Activated naive CD4-positive, alpha-beta T cell treated with anti-CD3 and anti-CD28 coated beads for 36 hours (primary cell): ENCODE results near the gene TRDN. TPM values are rescaled to one million over a fixed set of nuclear protein-coding genes. Genes with fewer than 3 reads are reported as not detected.
"Not testable (repeated sequence)": the region's sequence is repeated elsewhere in the genome, so short reads cannot be mapped to it uniquely, and the experiment has no call there.

ENCODE experiments used
- CTCF ChIA-PET: fragments of 350-600 bp; sonication (Branson Sonifier 250); formaldehyde crosslinking; loops from one replicate; lab custom pipeline; 2021; ENCODE audit warnings: antibody characterized with exemption; lab: Charles Lee
- DNase-seq: peaks from one replicate; pipeline ENCODE4 v3.0.0-alpha.2; 2020
- H3K27ac Mint-ChIP-seq: one replicate; pipeline ENCODE4 v1.8.0; 2021; ENCODE audit warnings: mild to moderate bottlenecking, mixed read lengths
- H3K27me3 Mint-ChIP-seq: one replicate; pipeline ENCODE4 v1.8.0; 2021; ENCODE audit warnings: low read depth, mixed read lengths
- H3K36me3 Mint-ChIP-seq: one replicate; pipeline ENCODE4 v1.8.0; 2021; ENCODE audit warnings: low read depth, mixed read lengths
- H3K4me1 Mint-ChIP-seq: one replicate; pipeline ENCODE4 v1.8.0; 2021; ENCODE audit warnings: low read depth, mixed read lengths
- H3K4me3 Mint-ChIP-seq: one replicate; pipeline ENCODE4 v1.8.0; 2021; ENCODE audit warnings: mild to moderate bottlenecking, moderate library complexity, mixed read lengths
- H3K9me3 Mint-ChIP-seq: one replicate; pipeline ENCODE4 v1.8.0; 2021; ENCODE audit warnings: mixed read lengths
- intact Hi-C: fragments of 100-400 bp; cut with micrococcal nuclease; formaldehyde crosslinking; loops from one replicate; pipeline ENCODE4 v1.15.1; 2023
- total RNA-seq, 2 experiments: library from RNA; stranded (reverse); gene quantifications; one replicate each; pipeline ENCODE4 v1.2.3, GENCODE V29; 2021

Gene TRDN
- total RNA-seq, 2 experiments from 2014 or later: not detected

DNA sequence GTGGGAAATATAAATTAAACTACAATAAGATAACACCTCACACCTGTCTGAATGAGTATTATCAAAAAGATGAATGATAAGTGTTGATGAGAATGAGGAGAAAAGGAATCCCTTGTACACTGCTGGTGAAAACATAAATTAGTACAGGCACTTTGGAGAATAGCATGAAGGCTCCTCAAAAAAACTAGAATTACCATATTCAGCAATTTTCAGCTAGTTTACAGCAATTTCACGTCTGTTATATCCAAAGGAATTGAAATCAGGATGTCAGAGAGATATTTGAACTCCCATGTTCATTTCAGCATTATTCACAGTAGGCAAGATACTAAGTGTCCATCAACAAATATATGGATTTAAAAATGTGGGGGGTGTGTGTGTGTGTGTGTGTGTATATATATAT is 348.1 kb downstream of the TRDN start:
- no peak overlapping the region for H3K4me3 Mint-ChIP-seq
- no peaks in the 10 kb centered on the region for H3K4me1 Mint-ChIP-seq
- H3K36me3 Mint-ChIP-seq: no peaks in the 10 kb centered on the region
- no peak for DNase-seq
- no peaks in the 10 kb centered on the region for H3K27me3 Mint-ChIP-seq
- no peak overlapping the region for H3K27ac Mint-ChIP-seq
- H3K9me3 Mint-ChIP-seq: peaks cover 1% of the 10 kb centered on the region
- intact Hi-C loops: no loop called here
- CTCF ChIA-PET: no interaction called here

DNA sequence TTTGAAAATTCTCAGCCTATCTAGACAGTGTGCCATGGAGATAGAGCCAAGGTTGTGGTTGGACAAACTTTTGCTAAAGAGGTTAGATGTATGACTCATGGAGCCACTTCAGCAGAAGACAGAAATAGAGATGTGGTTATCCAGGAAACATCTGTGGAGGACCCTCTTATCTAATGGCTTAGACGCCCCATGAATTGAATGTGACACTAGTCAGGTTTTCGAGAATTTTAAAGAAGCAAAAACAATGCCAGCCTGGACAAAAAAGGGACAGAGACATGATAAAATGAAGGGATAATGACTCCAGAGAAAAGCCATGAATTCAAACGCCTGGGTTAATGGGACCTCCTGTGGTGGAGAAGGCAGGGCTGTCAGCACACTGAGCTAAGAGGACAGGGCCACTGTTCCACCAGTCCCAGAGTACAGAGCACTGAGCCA is 360.2 kb downstream of the TRDN start:
- Mint-ChIP-seq H3K4me3 (no peak overlapping the region), H3K9me3 (no peaks in the 10 kb centered on the region), H3K36me3 (no peaks in the 10 kb centered on the region), H3K27me3 (no peaks in the 10 kb centered on the region), H3K27ac (no peak overlapping the region), H3K4me1 (no peaks in the 10 kb centered on the region)
- DNase-seq: no peak
- CTCF ChIA-PET: no interaction called here
- intact Hi-C loops: no loop called here

DNA sequence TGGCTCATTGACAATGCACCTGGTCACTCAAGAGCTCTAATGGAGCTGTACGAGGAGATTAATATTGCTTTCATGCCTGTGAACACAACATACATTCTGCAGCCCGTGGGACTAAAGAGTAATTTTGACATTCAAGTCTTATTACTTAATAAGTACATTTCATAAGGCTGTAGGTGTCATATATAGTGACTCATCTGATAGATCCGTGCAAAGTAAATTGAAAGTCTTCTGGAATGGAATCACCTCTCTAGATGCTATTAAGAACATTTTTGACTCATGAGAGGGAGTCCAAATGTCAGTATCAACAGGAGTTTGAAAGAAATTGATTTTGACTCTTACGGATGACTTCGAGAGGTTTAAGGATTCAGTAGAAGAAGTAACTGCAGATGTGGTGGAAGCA is 372.8 kb downstream of the TRDN start:
- Mint-ChIP-seq H3K27me3 (no peaks in the 10 kb centered on the region), H3K9me3 (no peaks in the 10 kb centered on the region), H3K36me3 (no peaks in the 10 kb centered on the region), H3K27ac (no peak overlapping the region), H3K4me3 (no peak overlapping the region), H3K4me1 (no peaks in the 10 kb centered on the region)
- intact Hi-C loops: no loop called here
- no peak for DNase-seq
- CTCF ChIA-PET: no interaction called here

DNA sequence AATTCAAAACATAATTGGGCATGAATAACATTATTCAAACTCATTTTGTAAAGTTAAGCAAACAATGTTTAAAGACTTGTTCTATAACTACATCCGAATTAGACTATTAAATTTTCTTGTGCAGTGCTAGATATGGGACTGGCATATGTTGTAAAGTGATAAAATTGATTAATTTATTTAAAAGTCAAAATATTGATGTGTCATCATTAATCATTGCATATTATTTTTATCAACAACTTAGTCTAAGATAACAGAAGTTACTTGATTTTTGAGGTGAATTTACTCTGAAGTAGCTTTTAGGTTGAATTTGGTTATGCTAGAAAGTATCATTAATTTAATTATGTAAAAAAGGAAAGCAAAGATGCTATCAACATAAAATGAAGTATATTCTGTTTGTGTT is 396.1 kb downstream of the TRDN start:
- Mint-ChIP-seq H3K4me1 (no peaks in the 10 kb centered on the region), H3K27ac (no peak overlapping the region), H3K27me3 (no peaks in the 10 kb centered on the region), H3K9me3 (peaks cover 11% of the 10 kb centered on the region), H3K36me3 (no peaks in the 10 kb centered on the region), H3K4me3 (no peak overlapping the region)
- CTCF ChIA-PET: no interaction called here
- no peak for DNase-seq
- intact Hi-C loops: no loop called here

DNA sequence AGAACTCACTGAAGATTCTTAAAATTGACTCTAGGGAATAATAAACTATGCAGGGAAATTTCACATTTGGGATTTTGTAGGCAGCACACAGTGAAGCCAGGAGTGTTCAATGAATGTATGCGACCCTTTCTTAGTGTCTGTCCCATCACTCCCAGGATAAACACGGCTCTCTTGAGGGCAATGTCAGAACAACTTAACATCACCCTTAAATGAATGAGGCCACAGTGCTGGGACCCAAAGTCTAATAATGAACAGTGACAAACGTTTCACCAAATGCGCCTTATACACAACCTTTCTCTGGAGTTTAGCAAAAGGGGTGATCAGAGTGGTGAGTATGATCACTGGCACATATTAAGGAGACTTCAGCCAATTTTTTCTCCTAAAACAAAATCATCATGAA is 403.4 kb downstream of the TRDN start:
- Mint-ChIP-seq H3K4me3 (no peak overlapping the region), H3K4me1 (no peaks in the 10 kb centered on the region), H3K9me3 (no peaks in the 10 kb centered on the region), H3K27ac (no peak overlapping the region), H3K27me3 (no peaks in the 10 kb centered on the region), H3K36me3 (no peaks in the 10 kb centered on the region)
- DNase-seq: no peak
- intact Hi-C loops: no loop called here
- CTCF ChIA-PET: no interaction called here

DNA sequence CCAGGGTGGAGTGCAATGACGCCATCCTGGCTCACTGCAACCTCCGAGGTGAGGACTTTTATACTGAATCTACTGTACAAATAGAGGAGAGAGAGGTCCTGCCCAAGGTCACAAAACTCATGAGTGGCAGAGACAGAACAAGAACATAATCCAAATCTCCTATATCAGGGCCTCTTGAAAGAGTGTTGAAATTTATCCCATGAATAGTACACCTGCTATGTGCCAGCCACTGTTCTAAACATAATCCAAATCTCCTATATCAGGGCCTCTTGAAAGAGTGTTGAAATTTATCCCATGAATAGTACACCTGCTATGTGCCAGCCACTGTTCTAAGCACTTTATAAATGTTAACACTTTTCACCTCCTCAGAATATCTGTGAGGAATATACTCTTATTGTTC is 409.0 kb downstream of the TRDN start:
- H3K27me3 Mint-ChIP-seq, H3K27ac Mint-ChIP-seq, DNase-seq, CTCF ChIA-PET, H3K4me1 Mint-ChIP-seq, H3K36me3 Mint-ChIP-seq, H3K9me3 Mint-ChIP-seq, H3K4me3 Mint-ChIP-seq, intact Hi-C loops: not testable (repeated sequence)

DNA sequence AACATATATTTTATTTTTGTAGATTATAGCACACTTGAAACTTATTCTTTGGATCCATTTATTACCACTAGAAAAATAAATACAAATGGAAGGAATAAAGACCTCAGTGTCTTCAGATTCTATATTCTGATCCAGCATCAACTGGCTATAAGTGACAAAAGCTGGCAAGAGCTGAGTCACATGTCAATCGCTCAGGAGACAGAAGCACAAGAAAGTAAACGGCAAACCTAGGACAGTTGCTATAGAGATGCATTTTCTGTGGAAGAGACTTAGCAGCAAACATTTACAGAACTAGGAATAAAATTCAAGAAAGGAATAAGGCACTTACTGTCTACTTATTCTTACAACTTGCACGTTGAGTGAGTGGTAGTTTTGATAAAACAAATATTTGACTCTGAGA is 410.4 kb downstream of the TRDN start:
- intact Hi-C loops: no loop called here
- Mint-ChIP-seq H3K4me1 (no peaks in the 10 kb centered on the region), H3K27ac (no peak overlapping the region), H3K9me3 (no peaks in the 10 kb centered on the region), H3K4me3 (no peak overlapping the region), H3K27me3 (no peaks in the 10 kb centered on the region), H3K36me3 (no peaks in the 10 kb centered on the region)
- CTCF ChIA-PET: no interaction called here
- DNase-seq: no peak

DNA sequence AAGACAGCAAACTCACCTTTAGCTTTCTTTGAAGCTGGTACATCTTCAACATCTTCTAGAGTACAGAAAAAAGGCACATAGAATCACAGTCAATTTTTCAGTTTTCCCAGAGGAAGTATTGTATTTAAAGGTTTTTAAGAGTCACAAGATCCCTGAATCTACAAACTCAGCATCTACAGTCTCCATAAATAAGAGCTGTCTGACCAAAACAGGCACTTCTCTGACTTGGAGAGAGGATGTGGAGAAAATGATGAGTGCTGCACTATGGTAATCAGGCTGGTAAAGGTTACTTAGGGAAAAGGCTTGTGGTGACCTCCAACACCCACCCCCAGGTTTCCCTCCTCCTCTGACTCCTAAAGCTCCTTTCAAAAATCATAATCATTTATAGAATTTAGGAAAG is 412.7 kb downstream of the TRDN start:
- H3K4me1 Mint-ChIP-seq: no peaks in the 10 kb centered on the region
- no peak overlapping the region for H3K4me3 Mint-ChIP-seq
- no peaks in the 10 kb centered on the region for H3K36me3 Mint-ChIP-seq
- no peak for DNase-seq
- CTCF ChIA-PET: interaction anchor here (0.7 kb wide), 1 partner anchor 1049 kb away, joined by 3 read pairs; no protein-coding TSS in a partner anchor
- H3K27ac Mint-ChIP-seq: no peak overlapping the region
- H3K27me3 Mint-ChIP-seq: no peaks in the 10 kb centered on the region
- no peaks in the 10 kb centered on the region for H3K9me3 Mint-ChIP-seq
- intact Hi-C loops: no loop called here

DNA sequence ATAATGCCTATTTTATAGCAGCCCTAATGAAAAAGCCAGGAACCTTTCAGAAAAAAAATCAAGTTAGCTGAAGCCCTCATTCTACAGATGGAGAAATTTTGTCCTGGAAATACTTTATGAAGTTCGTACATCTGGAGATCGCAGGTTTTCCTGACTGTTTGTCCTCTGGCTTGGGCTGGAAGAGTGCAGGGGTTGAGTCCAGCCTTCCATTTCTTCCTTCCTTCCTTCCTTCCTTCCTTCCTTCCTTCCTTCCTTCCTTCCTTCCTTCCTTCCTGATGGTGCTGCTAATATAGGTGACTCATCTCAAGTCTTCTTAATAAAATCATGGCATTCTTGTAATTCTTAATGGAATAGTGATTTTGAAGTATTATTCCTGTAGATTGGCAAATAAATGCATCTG is 413.3 kb downstream of the TRDN start:
- DNase-seq: no peak
- intact Hi-C loops: no loop called here
- Mint-ChIP-seq H3K27me3 (no peaks in the 10 kb centered on the region), H3K4me3 (no peak overlapping the region), H3K9me3 (no peaks in the 10 kb centered on the region), H3K27ac (no peak overlapping the region), H3K4me1 (no peaks in the 10 kb centered on the region), H3K36me3 (no peaks in the 10 kb centered on the region)
- CTCF ChIA-PET: interaction anchor here (0.7 kb wide), 1 partner anchor 1049 kb away, joined by 3 read pairs; no protein-coding TSS in a partner anchor

DNA sequence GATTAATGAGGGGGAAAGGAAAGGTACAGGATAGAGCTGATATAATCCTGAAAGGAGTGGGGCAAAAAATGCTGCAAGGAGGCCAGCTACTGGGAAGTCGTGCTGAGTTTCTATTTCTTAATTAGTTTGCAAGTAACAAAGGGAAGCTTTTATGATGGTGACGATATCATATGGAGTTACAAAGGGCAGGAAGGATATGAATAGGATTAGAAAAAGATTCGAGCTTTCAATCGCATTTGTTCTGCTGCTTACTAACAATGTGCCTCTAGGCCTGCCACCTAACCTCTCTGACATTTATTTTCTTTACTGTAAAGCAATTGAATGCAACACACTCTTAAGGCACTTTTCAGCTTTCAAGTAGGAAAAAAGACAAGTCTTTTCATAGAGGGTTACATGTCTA is 421.5 kb downstream of the TRDN start:
- Mint-ChIP-seq H3K4me3 (no peak overlapping the region), H3K36me3 (no peaks in the 10 kb centered on the region), H3K9me3 (peaks cover 4% of the 10 kb centered on the region), H3K4me1 (no peaks in the 10 kb centered on the region), H3K27me3 (no peaks in the 10 kb centered on the region), H3K27ac (no peak overlapping the region)
- no peak for DNase-seq
- CTCF ChIA-PET: no interaction called here
- intact Hi-C loops: no loop called here

DNA sequence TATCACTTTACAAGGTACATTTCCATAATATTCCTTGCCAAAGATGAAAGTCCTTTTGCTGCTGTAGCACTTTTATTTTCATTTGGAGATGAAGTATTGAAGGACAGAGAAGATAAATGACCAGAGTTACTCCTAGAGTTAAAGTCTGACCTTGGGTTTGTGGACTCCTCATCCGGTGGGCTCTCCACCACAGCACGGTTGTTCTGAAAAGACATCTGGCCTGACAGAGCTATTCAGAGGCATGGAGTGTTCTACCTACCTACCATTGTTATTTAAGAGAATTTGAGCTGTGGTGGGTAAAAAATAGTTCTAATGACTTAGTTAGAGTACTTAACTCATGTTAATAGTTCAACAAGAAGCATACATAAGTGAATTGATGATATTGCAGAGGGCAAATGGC is 422.3 kb downstream of the TRDN start:
- H3K4me3 Mint-ChIP-seq: no peak overlapping the region
- H3K4me1 Mint-ChIP-seq: no peaks in the 10 kb centered on the region
- CTCF ChIA-PET: no interaction called here
- no peaks in the 10 kb centered on the region for H3K27me3 Mint-ChIP-seq
- intact Hi-C loops: no loop called here
- no peak for DNase-seq
- no peak overlapping the region for H3K27ac Mint-ChIP-seq
- no peaks in the 10 kb centered on the region for H3K36me3 Mint-ChIP-seq
- H3K9me3 Mint-ChIP-seq: peaks cover 4% of the 10 kb centered on the region

DNA sequence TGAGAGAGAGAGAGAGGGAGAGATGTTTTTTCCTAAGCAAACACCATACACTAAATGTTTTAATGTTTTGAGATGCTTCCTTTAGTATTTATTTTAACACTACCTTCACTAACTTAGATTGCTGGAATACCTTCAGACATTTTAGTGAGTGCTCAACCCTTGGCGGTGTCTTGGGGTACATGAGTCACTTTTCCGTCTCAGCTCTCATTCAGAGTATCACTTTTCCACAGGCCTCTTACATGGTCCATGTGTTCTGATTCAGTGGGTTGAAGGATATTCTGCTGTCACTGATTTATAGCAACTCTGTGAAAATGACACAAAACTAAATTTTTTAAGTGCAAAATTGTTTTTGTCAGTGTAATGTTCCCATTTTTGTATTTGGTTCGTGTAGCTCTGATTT is 422.8 kb downstream of the TRDN start:
- no peak for DNase-seq
- no peaks in the 10 kb centered on the region for H3K27me3 Mint-ChIP-seq
- H3K36me3 Mint-ChIP-seq: no peaks in the 10 kb centered on the region
- peaks cover 4% of the 10 kb centered on the region for H3K9me3 Mint-ChIP-seq
- CTCF ChIA-PET: no interaction called here
- H3K27ac Mint-ChIP-seq: no peak overlapping the region
- intact Hi-C loops: no loop called here
- H3K4me1 Mint-ChIP-seq: no peaks in the 10 kb centered on the region
- H3K4me3 Mint-ChIP-seq: no peak overlapping the region

DNA sequence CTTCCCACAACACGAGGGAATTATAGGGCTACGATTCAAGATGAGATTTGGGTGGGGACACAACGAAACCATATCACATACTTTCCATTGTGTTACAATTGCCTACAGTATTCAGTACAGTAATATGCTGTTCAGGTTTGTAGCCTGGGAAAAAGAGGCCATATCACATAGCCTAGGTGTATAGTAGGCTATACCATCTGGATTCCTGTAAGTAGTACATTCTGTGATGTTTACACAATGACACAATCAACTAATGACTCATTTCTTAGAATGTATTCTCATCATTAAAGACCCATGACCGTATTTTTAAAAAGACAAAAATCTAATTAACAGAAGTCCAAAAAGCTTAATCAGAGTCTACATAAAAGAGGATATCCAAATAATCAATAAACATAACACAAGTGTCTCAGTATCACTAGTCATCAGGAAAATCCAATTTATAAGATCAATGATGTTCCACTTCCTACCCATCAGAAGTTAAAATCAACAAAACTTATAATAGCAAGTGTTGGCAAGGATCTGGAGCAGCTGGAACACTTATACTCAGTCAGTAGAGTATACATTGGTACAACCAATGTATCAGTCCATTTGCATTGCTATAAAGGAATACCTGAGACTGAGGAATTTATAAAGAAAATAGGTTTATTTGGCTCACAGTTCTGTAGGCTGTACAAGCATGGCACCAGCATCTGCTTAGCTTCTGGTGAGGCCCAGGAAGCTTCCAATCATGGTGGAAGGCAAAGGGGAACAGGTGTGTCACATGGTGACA is 424.8 kb downstream of the TRDN start:
- no peak for DNase-seq
- Mint-ChIP-seq H3K9me3 (peaks cover 4% of the 10 kb centered on the region), H3K27ac (no peak overlapping the region), H3K27me3 (no peaks in the 10 kb centered on the region), H3K4me3 (no peak overlapping the region), H3K36me3 (no peaks in the 10 kb centered on the region), H3K4me1 (no peaks in the 10 kb centered on the region)
- intact Hi-C loops: no loop called here
- CTCF ChIA-PET: no interaction called here
